Trophoblast cell (in vitro differentiated cells and primary cell): Measurements from ENCODE around the gene IL16.

Experiments
- DNase-seq, 2 donors: peaks; one replicate each; pipeline ENCODE4 v3.0.0-alpha.2; 2016
- H2AFZ ChIP-seq: 2 replicates; pipeline ENCODE4 v1.6.1; 2013; ENCODE audit warnings: low read length, moderate library complexity, mild to moderate bottlenecking; ENCODE audit not compliant: insufficient read depth, poor library complexity
- H2AK5ac ChIP-seq: 2 replicates; pipeline ENCODE4 v1.6.1; 2013; ENCODE audit warnings: mild to moderate bottlenecking, low read length
- H2BK120ac ChIP-seq: 2 replicates; pipeline ENCODE4 v1.6.1; 2013; ENCODE audit warnings: low read length, mild to moderate bottlenecking, moderate library complexity; ENCODE audit not compliant: insufficient read depth, poor library complexity
- H2BK12ac ChIP-seq: 2 replicates; pipeline ENCODE4 v1.6.1; 2013; ENCODE audit warnings: mild to moderate bottlenecking, low read length, moderate library complexity
- H2BK5ac ChIP-seq: 2 replicates; pipeline ENCODE4 v1.6.1; 2013; ENCODE audit warnings: low read length, low read depth, moderate library complexity, mild to moderate bottlenecking; ENCODE audit not compliant: poor library complexity
- H3K14ac ChIP-seq: 2 replicates; pipeline ENCODE4 v1.6.1; 2013; ENCODE audit warnings: mild to moderate bottlenecking, low read length
- H3K18ac ChIP-seq: 2 replicates; pipeline ENCODE4 v1.6.1; 2013; ENCODE audit warnings: mild to moderate bottlenecking, low read length
- H3K23ac ChIP-seq: 2 replicates; pipeline ENCODE4 v1.6.1; 2013; ENCODE audit warnings: low read length
- H3K27ac ChIP-seq: 2 replicates; pipeline ENCODE4 v1.5.1; 2013; ENCODE audit warnings: low read depth, mild to moderate bottlenecking, inconsistent platforms, low read length, moderate library complexity
- H3K27me3 ChIP-seq: 2 replicates; pipeline ENCODE4 v1.6.1; 2013; ENCODE audit warnings: inconsistent platforms, mild to moderate bottlenecking, low read length, moderate library complexity; ENCODE audit not compliant: insufficient read depth
- H3K36me3 ChIP-seq, 2 experiments: 1 replicate in 1 of 2; 2 replicates in 1 of 2; pipeline ENCODE4 v1.6.1; 2013; ENCODE audit warnings: low read length in 2 of 2, mild to moderate bottlenecking in 2 of 2, moderate library complexity in 1 of 2; ENCODE audit not compliant: insufficient read depth in 2 of 2, control insufficient read depth in 1 of 2
- H3K4ac ChIP-seq: 2 replicates; pipeline ENCODE4 v1.6.1; 2013; ENCODE audit warnings: low read depth, mild to moderate bottlenecking, low read length, moderate library complexity
- H3K4me1 ChIP-seq, 2 experiments: 1 replicate in 1 of 2; 2 replicates in 1 of 2; pipeline ENCODE4 v1.6.1; 2013; ENCODE audit warnings: low read length in 2 of 2, mild to moderate bottlenecking in 2 of 2, moderate library complexity in 1 of 2; ENCODE audit not compliant: insufficient read depth in 2 of 2, control insufficient read depth in 1 of 2
- H3K4me2 ChIP-seq: 2 replicates; pipeline ENCODE4 v1.6.1; 2013; ENCODE audit warnings: inconsistent platforms, mild to moderate bottlenecking, low read length, moderate library complexity
- H3K4me3 ChIP-seq: 2 replicates; pipeline ENCODE4 v1.5.1; 2013; ENCODE audit warnings: mild to moderate bottlenecking, low read depth, low read length, inconsistent platforms
- H3K79me1 ChIP-seq: one replicate; pipeline ENCODE4 v1.6.1; 2013; ENCODE audit warnings: low read length
- H3K79me2 ChIP-seq: 2 replicates; pipeline ENCODE4 v1.6.1; 2013; ENCODE audit warnings: low read length, mild to moderate bottlenecking; ENCODE audit not compliant: control insufficient read depth, insufficient read depth, poor library complexity
- H3K9ac ChIP-seq: 2 replicates; pipeline ENCODE4 v1.6.1; 2013; ENCODE audit warnings: mild to moderate bottlenecking, low read length
- H3K9me3 ChIP-seq: 2 replicates; pipeline ENCODE4 v1.6.1; 2013; ENCODE audit warnings: low read depth, mild to moderate bottlenecking, control low read depth, inconsistent platforms, low read length; ENCODE audit not compliant: insufficient read depth
- H4K12ac ChIP-seq: 2 replicates; pipeline ENCODE4 v1.6.1; 2013; ENCODE audit warnings: low read depth, mild to moderate bottlenecking, low read length, moderate library complexity
- H4K8ac ChIP-seq: 2 replicates; pipeline ENCODE4 v1.6.1; 2013; ENCODE audit warnings: low read depth, mild to moderate bottlenecking, low read length, moderate library complexity
- H4K91ac ChIP-seq: one replicate; pipeline ENCODE4 v1.6.1; 2013; ENCODE audit warnings: low read depth, mild to moderate bottlenecking, low read length, moderate library complexity
- WGBS: extraction: QIAGEN DNeasy Blood & Tissue Kit; methylation state at CpG from one replicate; pipeline ENCODE4 v1.1.7; 2013; ENCODE audit warnings: missing lambda C conversion rate; ENCODE audit not compliant: insufficient read length, insufficient coverage; ENCODE audit errors: extremely low coverage; 5-methylcytosine and 5-hydroxymethylcytosine counted together

IL16 gene

GRCh38 chr15:81244306-81244705, 47.6 kb downstream of the IL16 start:
- H3K4ac ChIP-seq = no peak overlapping the region

DNA sequence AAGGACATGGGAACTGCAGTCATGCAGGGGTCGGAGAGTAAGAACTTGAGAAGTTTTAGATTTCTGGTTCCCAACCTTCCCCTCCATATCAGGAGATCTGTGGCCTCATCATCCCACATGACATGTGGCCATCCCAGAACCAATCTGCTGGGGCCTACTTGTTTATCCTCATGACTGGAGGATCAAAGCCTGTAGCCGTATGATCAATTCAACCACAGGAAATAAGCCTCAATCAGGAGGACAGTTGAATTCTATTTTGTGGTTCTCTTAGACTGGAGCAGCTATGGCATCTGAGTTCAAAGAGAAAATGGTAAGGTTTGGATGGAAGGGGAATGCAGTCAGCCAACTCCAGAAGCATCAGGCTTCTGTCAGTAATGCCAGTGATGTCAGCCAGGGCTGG, 57.2 kb downstream of the IL16 start:
- Histone ChIP-seq H4K8ac (no peak overlapping the region), H4K12ac (no peak overlapping the region), H2AK5ac (no peak overlapping the region), H4K91ac (no peak overlapping the region), H3K9me3 (no peaks in the 10 kb centered on the region), H3K23ac (no peak overlapping the region), H2BK12ac (no peak overlapping the region), H3K27me3 (no peaks in the 10 kb centered on the region), H3K79me1 (no peaks in the 10 kb centered on the region), H3K9ac (no peak overlapping the region), H3K18ac (no peak overlapping the region), H3K36me3 (no peaks in the 10 kb centered on the region), H3K79me2 (no peaks in the 10 kb centered on the region), H2BK5ac (no peak overlapping the region), H3K27ac (no peak overlapping the region), H3K14ac (no peak overlapping the region), H3K4me2 (no peak overlapping the region), H3K4me3 (no peak overlapping the region), H2BK120ac (no peak overlapping the region), H3K4me1 (no peaks in the 10 kb centered on the region), H3K4ac (no peak overlapping the region), H2AFZ (no peak overlapping the region)
- no peak for DNase-seq
- WGBS = no CpG with 5 or more reads among the region's 2 CpGs

More at GRCh38 chr15:81244306-81244705, 47.6 kb downstream of the IL16 start:
- Histone ChIP-seq H2BK5ac (no peak overlapping the region), H3K4me3 (no peak overlapping the region), H3K36me3 (no peaks in the 10 kb centered on the region), H2AK5ac (no peak overlapping the region), H4K12ac (no peak overlapping the region), H3K18ac (no peak overlapping the region), H3K27me3 (no peaks in the 10 kb centered on the region), H3K23ac (no peak overlapping the region), H2BK12ac (no peak overlapping the region), H3K14ac (no peak overlapping the region), H3K4me1 (no peaks in the 10 kb centered on the region), H3K4me2 (no peak overlapping the region), H3K27ac (no peak overlapping the region), H4K8ac (no peak overlapping the region), H2BK120ac (no peak overlapping the region), H3K79me1 (no peaks in the 10 kb centered on the region), H3K9me3 (no peaks in the 10 kb centered on the region), H4K91ac (no peak overlapping the region), H3K9ac (no peak overlapping the region), H3K79me2 (no peaks in the 10 kb centered on the region), H2AFZ (no peak overlapping the region)
- no peak for DNase-seq
- WGBS = no CpG with 5 or more reads among the region's 1 CpG

- no peak overlapping the region for H4K8ac ChIP-seq
- no peak overlapping the region for H2AK5ac ChIP-seq
- DNase-seq = no peak
- no peak overlapping the region for H2BK5ac ChIP-seq
- no CpG with 5 or more reads among the region's 5 CpGs for WGBS
- no peak overlapping the region for H3K4me3 ChIP-seq
- H3K79me2 ChIP-seq = no peaks in the 10 kb centered on the region
- H3K36me3 ChIP-seq = no peaks in the 10 kb centered on the region
- H2BK12ac ChIP-seq = no peak overlapping the region
- H2AFZ ChIP-seq = no peak overlapping the region
- H3K27ac ChIP-seq = no peak overlapping the region
- H3K27me3 ChIP-seq = no peaks in the 10 kb centered on the region
- H3K18ac ChIP-seq = no peak overlapping the region
- no peak overlapping the region for H2BK120ac ChIP-seq
- no peaks in the 10 kb centered on the region for H3K9me3 ChIP-seq
- no peak overlapping the region for H3K4me2 ChIP-seq
- no peak overlapping the region for H3K14ac ChIP-seq
- no peaks in the 10 kb centered on the region for H3K4me1 ChIP-seq
- H3K9ac ChIP-seq = no peak overlapping the region
- H3K4ac ChIP-seq = no peak overlapping the region
- no peak overlapping the region for H4K12ac ChIP-seq
- H4K91ac ChIP-seq = no peak overlapping the region
- no peaks in the 10 kb centered on the region for H3K79me1 ChIP-seq
- H3K23ac ChIP-seq = no peak overlapping the region
Observed at GRCh38 chr15:81254277-81254915, 57.7 kb downstream of the IL16 start.

DNA sequence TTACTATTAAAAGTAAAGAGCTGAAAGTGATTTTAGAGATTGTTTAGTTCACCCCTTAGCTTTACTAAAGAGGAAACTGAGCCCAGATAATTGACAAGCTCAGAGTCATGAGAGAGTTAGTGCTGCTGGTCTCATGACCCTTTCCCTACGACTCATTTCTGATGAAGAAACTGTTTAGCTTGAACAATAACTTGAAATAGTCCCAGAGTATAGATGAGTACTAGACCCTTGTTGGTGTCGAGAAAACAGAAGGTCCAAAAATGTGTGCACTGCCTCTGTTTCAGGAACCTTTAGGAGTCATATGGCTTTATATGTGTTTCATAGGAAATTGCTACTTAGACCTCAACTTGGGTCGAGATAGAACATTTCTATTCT, 58.2 kb downstream of the IL16 start:
- Histone ChIP-seq H2AK5ac (no peak overlapping the region), H4K12ac (no peak overlapping the region), H3K79me2 (no peaks in the 10 kb centered on the region), H3K18ac (no peak overlapping the region), H3K4me1 (no peaks in the 10 kb centered on the region), H3K4me3 (no peak overlapping the region), H3K27me3 (no peaks in the 10 kb centered on the region), H3K4me2 (no peak overlapping the region), H2BK120ac (no peak overlapping the region), H3K14ac (no peak overlapping the region), H4K8ac (no peak overlapping the region), H3K4ac (no peak overlapping the region), H3K23ac (no peak overlapping the region), H3K9ac (no peak overlapping the region), H2AFZ (no peak overlapping the region), H2BK12ac (no peak overlapping the region), H4K91ac (no peak overlapping the region), H3K79me1 (no peaks in the 10 kb centered on the region), H2BK5ac (no peak overlapping the region), H3K27ac (no peak overlapping the region), H3K9me3 (no peaks in the 10 kb centered on the region), H3K36me3 (no peaks in the 10 kb centered on the region)
- WGBS = no CpG with 5 or more reads among the region's 3 CpGs
- no peak for DNase-seq
